Stimulated activated CD8-positive, alpha-beta memory T cell treated with anti-CD3 and anti-CD28 coated beads, Interleukin-15, amount 100 ng/mL, for 48 hours (primary cell): ENCODE measurements around the gene CACNG4.
"Not testable (repeated sequence)": the region's sequence is repeated elsewhere in the genome, so short reads cannot be mapped to it uniquely, and the experiment has no call there.

Experiments used
- DNase-seq, 2 donors: peaks; one replicate each; pipeline ENCODE4 v3.0.0-alpha.2; 2020; ENCODE audit warnings: low read depth in 2 of 2

CACNG4 gene

DNA sequence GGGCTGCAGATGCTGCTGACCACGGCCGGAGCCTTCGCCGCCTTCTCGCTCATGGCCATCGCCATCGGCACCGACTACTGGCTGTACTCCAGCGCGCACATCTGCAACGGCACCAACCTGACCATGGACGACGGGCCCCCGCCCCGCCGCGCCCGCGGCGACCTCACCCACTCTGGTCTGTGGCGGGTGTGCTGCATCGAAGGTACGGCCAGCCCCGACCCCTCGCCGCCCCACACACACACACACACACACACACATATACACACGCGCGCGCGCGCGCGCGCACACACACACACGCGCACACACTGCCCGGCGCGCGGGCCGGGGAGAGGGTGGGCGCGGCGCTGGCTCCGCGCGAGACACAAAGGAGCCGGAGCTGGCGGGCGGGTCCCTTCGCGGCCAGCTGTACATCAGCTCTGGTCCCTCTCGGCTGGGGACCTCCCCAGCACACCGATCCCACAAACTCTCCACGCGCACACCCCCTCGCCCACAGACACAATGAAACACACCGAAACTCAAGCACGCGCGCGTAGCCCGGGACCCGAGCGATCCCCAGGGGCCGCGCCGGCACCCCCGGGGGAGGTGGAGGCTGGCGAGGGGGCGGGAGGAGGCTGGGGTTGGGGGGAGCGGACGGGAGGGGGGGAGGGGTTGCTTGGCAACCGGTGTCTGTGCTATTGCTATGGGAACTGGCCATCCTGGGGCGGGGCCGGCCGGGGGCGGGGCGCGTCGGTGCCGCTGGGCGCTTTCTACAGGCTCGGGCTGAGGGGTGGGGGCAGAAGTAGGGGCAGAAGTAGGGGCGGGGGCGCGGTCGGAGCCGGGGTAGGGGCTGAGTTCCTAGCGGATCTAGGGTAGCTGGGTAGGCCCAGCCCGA lies 658 bp downstream of the CACNG4 start:
- no peak for DNase-seq

DNA sequence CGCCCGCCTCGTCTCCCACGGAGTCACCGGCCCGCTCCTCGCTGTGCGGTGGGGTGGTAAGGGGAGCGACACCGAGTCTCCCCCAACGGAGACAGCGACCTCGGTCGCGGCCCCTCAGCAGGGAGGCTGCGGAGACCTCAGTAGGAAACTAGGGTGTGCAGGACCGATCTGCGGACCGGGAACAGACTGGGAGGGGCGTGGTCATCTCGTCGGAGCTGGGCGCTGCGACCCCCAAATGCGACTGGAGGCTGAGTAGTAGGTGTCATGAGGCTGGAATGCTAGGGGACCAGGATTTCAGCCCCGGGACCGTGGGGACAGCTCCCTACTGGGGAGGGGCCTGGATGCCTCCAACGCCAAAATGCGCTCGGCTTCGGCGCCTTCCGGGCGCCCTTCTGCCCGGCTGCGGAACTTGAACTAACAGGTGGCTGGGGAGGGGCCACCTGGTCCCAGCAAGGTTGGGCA lies 1.3 kb downstream of the CACNG4 start:
- no peak for DNase-seq

- no peak for DNase-seq
Observed at GRCh38 chr17:66966298-66966697, 1.8 kb downstream of the CACNG4 start.

GRCh38 chr17:66966704-66967418 lies 2.4 kb downstream of the CACNG4 start:
- DNase-seq, result no peak

DNA sequence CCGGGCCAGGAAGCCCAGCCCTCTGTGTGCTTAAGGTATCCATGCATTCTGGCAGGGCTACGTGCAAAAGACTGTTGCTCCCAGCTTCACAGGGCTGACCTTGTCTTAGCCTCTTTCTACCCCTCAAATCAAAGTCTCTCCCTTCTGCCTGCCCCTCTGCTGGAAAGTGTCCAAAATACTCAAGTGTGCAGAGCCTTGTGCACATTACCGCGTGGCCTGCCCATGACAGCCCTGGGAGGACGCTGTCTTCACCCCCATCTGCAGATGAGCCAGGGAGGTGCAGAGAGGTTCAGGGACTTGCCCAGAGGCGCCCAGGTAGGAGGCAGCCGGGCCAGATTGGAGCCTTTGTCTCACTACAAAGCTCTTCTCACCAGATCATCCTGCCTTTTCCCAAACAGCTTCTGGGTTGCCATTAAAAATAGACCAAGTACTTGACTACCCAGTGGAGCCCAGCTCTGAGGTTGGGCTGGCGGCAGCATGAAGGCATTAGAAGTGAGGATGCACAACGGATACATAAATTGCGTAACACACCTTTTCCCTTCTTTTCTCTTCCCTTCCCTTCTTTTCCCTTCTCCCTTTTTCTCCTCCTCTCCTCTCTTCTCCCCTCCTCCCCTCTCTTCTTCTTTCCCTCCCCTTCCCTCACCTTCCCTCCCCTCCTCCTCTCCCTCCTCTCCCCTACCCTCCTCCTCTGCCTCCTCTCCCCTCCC lies 3.5 kb downstream of the CACNG4 start:
- no peak for DNase-seq

DNA sequence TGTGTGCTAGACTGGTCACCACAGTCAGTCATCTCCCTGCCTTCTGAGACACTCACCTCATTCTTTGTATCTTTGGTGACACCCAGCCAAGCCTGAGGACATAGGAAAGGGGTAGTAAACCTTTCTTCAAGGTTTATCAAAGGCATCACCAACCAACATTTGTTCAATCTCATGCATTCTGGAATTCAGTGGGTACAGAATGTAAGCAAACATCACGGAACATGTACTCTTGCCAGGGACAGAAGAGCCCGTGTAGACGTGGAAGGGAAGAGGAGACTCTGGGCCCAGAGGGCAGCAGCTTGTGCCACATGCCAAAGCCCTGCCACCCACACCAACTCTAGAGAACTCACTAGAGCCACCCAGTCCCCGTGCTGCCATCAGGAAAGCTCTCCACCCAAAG lies 4.4 kb downstream of the CACNG4 start:
- DNase-seq, result no peak

DNA sequence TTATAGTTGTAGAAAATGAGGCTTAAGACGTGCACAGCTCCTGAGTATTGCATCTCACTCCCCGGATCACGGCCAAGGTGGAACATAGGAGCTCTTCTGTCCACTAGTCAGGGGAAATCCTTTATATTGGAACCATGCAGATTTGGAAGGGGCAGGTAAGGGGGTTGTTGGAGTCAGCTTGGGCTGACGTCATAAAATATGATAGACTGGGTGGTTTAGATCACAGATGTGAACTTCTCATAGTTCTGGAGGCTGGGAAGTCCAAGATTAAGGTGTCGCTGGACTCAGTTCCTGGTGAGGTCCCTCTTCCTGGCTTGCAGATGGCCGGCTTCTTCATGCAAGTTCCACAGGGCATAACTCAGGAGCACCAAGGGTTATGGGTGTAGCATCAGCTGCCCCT lies 5.6 kb downstream of the CACNG4 start:
- no peak for DNase-seq

DNA sequence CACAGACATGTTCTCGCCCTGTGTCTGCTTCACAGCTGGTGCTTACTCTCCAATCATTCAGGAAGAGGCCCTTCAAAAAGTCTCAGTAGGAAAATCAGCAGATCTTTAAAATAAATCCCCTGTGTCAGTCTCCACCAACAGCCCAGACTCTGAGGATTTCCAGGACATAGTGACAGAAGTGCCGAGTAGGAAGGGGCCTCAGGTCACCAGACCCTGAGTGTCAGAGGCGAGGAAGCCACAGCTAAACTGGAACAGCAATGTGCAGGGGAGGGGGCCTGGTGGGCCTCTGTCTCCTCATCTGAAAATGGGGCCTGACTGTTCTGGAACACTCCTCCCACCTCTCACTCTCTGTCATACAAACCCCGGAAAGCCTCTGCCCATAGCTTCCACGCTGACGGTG lies 6.3 kb downstream of the CACNG4 start:
- no peak for DNase-seq

DNA sequence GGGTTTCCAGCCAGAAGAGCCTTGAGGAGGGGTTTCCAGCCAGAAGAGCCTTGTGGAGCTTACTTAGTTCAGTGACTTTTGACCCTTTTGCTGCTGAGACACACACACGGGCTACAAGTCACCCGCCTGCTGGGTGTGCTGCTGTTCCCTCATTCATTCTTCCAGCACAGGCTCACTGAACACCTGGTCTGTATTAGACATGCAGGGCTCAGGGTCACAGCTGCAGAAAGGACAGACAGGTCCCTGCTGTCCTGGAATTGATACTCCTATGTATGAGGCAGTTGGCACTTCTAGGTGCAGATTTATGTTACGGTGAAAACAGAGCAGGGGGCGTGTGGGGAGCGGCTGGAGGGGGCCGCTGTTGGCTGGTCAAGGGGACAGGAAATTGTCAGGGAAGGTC lies 6.8 kb downstream of the CACNG4 start:
- no peak for DNase-seq

DNA sequence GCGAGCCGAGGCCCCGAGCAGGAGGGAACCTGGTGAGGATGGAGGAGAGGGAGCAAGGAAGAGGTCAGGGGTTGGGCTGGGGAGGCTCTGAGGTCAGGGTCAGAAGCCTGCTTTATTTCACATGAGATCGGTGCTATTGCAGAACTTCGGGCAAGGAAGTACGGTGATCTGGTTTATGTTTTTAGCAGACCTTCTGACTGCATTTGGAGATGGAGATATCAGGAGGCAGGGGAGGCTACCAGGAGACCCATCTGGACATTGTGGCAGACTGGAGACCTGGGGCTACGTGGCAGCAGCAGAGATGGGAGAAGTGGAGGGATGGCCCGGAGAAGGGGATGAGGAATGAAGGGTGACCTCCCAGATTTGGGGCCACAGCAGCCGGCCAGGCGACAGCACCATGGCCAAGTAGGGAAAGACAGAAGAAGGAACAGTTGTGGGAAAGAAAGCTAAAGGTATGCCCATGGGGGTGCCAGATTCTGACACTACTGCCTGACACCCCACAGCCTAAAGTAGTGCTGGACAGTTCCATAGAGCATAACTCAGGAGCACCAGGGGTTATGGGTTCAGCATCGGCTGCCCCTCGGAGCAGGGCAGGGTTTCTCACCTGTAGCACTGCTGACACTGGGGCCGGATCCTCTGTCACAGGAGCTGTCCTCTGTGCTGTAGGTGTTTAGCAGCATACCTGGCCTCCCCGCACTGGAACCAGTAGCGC lies 7.4 kb downstream of the CACNG4 start:
- no peak for DNase-seq

DNA sequence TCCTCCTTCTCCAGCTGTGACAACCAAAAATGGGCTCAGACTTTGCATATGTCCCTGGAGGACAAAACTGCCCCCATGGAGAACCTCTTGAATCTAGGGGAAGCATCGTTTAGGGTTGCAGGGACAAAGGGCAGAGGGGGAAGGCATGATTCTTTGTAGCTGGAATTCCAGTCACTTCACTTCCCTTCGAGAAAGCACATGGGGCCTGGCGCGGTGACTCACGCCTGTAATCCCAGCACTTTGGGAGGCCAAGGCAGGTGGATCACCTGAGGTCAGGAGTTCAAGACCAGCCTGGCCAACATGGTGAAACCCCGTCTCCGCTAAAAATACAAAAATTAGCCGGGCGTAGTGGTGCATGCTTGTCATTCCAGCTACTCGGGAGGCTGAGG lies 7.9 kb downstream of the CACNG4 start:
- not testable (repeated sequence) for DNase-seq

- DNase-seq, result no peak
Observed at GRCh38 chr17:66975188-66975587, 10.7 kb downstream of the CACNG4 start.

- no peak for DNase-seq
Observed at GRCh38 chr17:66975614-66976378, 11.3 kb downstream of the CACNG4 start.

DNA sequence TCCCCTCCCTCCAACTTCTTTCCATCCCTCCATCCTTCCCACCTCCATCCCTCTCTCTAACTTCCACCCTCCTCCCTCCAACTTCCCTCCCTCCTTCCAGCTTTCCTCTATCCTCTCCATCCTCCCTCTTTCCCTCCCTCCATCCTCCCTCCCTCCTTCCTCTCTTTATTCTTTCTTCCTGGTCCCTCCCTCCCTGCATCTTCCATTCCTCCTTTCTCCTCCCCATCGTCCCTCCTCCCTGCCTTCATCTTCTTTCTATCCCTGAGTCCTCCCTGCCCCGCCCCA lies 11.8 kb downstream of the CACNG4 start:
- DNase-seq, result no peak

GRCh38 chr17:66976781-66977201 lies 12.3 kb downstream of the CACNG4 start:
- DNase-seq, result no peak

DNA sequence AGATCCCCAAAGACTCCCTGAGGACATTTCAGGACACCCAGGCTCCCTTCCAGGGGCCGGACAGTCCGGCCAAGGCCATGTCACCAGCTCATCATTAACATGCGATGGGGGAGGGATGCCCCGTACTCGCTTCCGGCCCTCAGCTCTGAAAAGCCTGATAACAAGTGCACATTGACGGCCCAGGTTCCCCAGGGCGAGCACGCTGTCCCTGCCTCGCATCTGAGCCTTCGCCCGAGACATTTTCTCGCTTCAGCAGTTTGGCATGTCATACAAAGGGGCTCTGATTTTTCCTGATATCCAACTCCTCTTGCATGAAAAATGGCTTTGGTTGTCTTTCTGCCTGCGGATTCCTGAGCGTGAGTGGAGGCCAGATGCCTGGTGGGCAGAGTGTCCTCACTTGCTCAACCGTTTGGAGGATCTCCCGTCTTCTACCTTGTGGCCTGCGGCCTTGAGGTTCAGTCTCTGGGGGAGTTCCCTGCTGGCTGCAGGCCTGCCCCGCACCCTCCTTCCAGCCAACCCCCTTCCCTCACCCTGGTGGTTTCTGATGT lies 14.1 kb downstream of the CACNG4 start:
- DNase-seq, result no peak

DNA sequence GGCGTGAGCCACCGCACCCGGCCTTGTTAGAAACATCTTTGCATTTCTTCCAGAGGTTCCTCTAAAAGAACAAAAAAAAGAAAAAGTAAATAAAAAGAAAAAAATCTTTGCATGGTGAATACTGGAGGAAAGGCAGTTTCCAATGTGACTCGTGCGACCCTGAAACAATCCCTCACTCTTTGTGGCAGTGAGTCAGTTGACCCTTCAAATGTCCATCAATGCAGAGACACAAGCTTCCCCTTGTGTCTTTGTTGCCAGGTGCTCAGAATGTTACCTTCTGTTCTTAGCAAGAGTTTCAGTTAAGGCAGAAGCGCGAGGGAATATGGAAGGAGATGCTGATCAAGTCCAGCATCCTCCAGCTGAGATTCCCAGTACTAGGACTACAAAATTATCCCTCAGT lies 16.4 kb downstream of the CACNG4 start:
- no peak for DNase-seq

GRCh38 chr17:66981983-66982508 lies 17.5 kb downstream of the CACNG4 start:
- no peak for DNase-seq

DNA sequence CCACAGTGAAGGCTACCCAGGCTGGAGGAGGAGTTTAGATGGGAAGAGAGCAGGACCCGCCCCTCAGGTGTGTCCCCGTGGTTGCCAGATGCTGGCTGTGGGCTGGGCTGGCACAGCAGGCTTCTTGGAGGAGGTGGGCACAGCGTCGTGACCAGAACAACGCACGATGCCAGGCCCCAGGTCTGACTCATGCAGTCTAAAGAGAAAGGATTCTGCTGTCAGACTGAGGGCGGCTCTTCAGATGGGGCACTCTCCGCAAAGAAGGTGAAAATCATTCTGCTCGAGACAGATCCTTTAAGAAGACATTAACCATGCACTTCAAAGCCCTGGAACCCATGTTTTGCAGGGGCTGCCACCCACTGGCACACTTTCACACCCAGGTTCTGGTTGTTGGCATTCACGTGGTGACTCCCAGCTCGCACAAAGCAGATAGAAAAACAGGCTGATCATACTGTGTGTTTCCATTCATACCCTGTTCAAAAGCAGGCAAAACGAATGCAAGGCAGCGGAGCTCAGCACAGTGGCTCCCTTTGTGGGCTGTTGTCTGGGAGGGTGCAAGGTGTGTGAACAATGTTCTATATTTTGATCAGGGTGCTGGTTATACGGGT lies 19.0 kb downstream of the CACNG4 start:
- DNase-seq, result no peak

DNA sequence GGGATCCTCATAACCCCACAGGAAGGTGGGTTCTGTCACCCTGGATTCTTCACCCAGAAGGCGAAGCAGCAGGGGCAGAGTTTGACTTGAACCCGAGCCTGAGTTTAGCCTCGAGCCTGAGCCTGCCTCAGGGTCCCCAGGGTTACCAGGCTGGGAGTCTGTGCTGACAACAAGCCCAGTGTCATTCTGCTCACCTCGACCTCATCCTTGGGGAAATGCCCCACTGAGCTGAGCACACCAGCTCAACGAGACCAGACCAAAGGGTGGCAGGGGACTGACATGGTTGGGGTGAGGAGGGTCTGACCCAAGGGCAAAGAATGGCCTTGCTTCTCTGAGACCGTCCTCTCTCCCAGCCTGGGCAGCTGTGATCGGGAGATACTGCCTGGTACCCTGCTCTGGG lies 20.2 kb downstream of the CACNG4 start:
- DNase-seq, result no peak
